Upper lobe of left lung (tissue), 6 donors: ENCODE results near the gene ZCCHC24. TPM values are rescaled to one million over a fixed set of nuclear protein-coding genes. Genes with fewer than 3 reads are reported as not detected.

Experiments
- ATAC-seq, 2 donors: fragments of 200-7000 bp; cut with Tn5 transposase; one replicate each; pipeline ENCODE4 v1.9.1; 2022; ENCODE audit warnings: mild to moderate bottlenecking in 2 of 2, moderate library complexity in 2 of 2; ENCODE audit not compliant: low FRiP score in 2 of 2
- DNase-seq, 2 donors: peaks; one replicate each; pipeline ENCODE4 v3.0.0-alpha.2; 2019 to 2020
- H3K27ac ChIP-seq, 4 donors: fragments of 200-600 bp; sonication (generic); one replicate each; pipeline ENCODE4 v1.5.1; 2016 to 2019
- H3K27me3 ChIP-seq, 4 donors: fragments of 200-600 bp; sonication (generic); one replicate each; pipeline ENCODE4 v1.5.1; 2017 to 2019
- H3K36me3 ChIP-seq, 4 donors: fragments of 200-600 bp; sonication (generic); one replicate each; pipeline ENCODE4 v1.5.1; 2016 to 2019
- H3K4me1 ChIP-seq, 4 donors: fragments of 200-600 bp; sonication (generic); one replicate each; pipeline ENCODE4 v1.5.1; 2018 to 2019
- H3K4me3 ChIP-seq, 4 donors: fragments of 200-600 bp; sonication (generic); one replicate each; pipeline ENCODE4 v1.5.1; 2017 to 2019; ENCODE audit warnings: mild to moderate bottlenecking in 2 of 4, moderate library complexity in 1 of 4
- H3K9me3 ChIP-seq, 4 donors: fragments of 200-600 bp; sonication (generic); one replicate each; pipeline ENCODE4 v1.5.1; 2018 to 2019
- CTCF ChIP-seq, 6 experiments: fragments of 450-650 bp in 4 of 6; fragments of 200-600 bp in 2 of 6; sonication (generic) in 2 of 6; IDR thresholded peaks; one replicate each; pipeline ENCODE4 v1.5.1; 2016 to 2019; ENCODE audit warnings: antibody characterized with exemption in 6 of 6
- EP300 ChIP-seq, 4 donors: sonication (generic); formaldehyde crosslinking; IDR thresholded peaks; one replicate each; pipeline ENCODE4 v1.5.1; 2017; ENCODE audit warnings: antibody characterized with exemption in 4 of 4, control low read depth in 2 of 4
- POLR2A ChIP-seq, 4 donors: fragments of 450-650 bp; IDR thresholded peaks; one replicate each; pipeline ENCODE4 v1.5.1; 2016 to 2017; ENCODE audit warnings: antibody characterized with exemption in 4 of 4, mild to moderate bottlenecking in 2 of 4
- POLR2AphosphoS5 ChIP-seq, 2 donors: sonication (generic); formaldehyde crosslinking; IDR thresholded peaks; one replicate each; pipeline ENCODE4 v1.5.1; 2017; ENCODE audit warnings: antibody characterized with exemption in 2 of 2
- WGBS, 2 donors: methylation state at CpG; one replicate each; pipeline ENCODE4 v1.1.5; 2017 to 2018; 5-methylcytosine and 5-hydroxymethylcytosine counted together
- total RNA-seq, 6 donors: library from RNA; depleted of rRNA in 4 of 6; stranded (reverse); fragments of >200 nt in 4 of 6; gene quantifications; one replicate each; pipeline versions ENCODE4 v1.1.0 to v1.2.1, GENCODE V29; 2016 to 2021
- donor health status: DM: no; HTN: no; CAD: no; lungs with moderate emphysema.
- donor health status: DM: no; HTN: yes; CAD: no; lungs with severe emphysema.

ZCCHC24 gene
- total RNA-seq, 6 donors from 2014 or later: 12.6 to 45.7 (median 21.0) TPM

GRCh38 chr10:79400146-79401004 is 45.0 kb downstream of the ZCCHC24 start:
- no peaks in the 10 kb centered on the region for H3K9me3 ChIP-seq
- no peak overlapping the region for H3K4me3 ChIP-seq
- no peaks in the 10 kb centered on the region for H3K27me3 ChIP-seq
- no peaks in the 10 kb centered on the region for H3K36me3 ChIP-seq
- H3K27ac ChIP-seq: peak overlapping the region; percentile 82 to 91 (median 85)
- TF ChIP-seq CTCF (IDR thresholded peaks at IDR 0.05) (peak; percentile 42 to 72 (median 60)), EP300 (IDR thresholded peaks at IDR 0.05) (no peak)
- ATAC-seq (no peak), DNase-seq (peak; percentile 53 to 86)
- 70% methylated on average over 9 to 11 of the region's 11 CpGs for WGBS, 2 donors
- H3K4me1 ChIP-seq: peaks cover 75 to 82% (median 80%) of the 10 kb centered on the region in 4 donors

- peak; percentile 76 to 93 for DNase-seq
- ATAC-seq: peak; percentile 75 to 89
These were observed 46.1 kb downstream of the ZCCHC24 start for GRCh38 chr10:79399223-79399831.

GRCh38 chr10:79398642-79399041 is 46.8 kb downstream of the ZCCHC24 start:
- no peak for TF ChIP-seq EP300 (IDR thresholded peaks at IDR 0.05)
- no peak for TF ChIP-seq POLR2AphosphoS5 (IDR thresholded peaks at IDR 0.05)
- TF ChIP-seq POLR2A (IDR thresholded peaks at IDR 0.05): no peak
- no peak for TF ChIP-seq CTCF (IDR thresholded peaks at IDR 0.05)
- 87 to 95% methylated on average over 4 of the region's 4 CpGs for WGBS, 2 donors

More at GRCh38 chr10:79399223-79399831, 46.1 kb downstream of the ZCCHC24 start:
- no peak overlapping the region for H3K4me3 ChIP-seq
- TF ChIP-seq CTCF (IDR thresholded peaks at IDR 0.05) (no peak), EP300 (IDR thresholded peaks at IDR 0.05) (peak in 3 of 4 donors; percentile 47 to 84 (median 50)), POLR2A (IDR thresholded peaks at IDR 0.05) (peak in 1 of 4 donors; percentile 29), POLR2AphosphoS5 (IDR thresholded peaks at IDR 0.05) (peak in 1 of 2 donors; percentile 71)
- no peaks in the 10 kb centered on the region for H3K9me3 ChIP-seq
- WGBS, 2 donors: 27 to 39% methylated on average over 13 to 15 of the region's 15 CpGs
- peaks cover 0 to 2% (median 0%) of the 10 kb centered on the region in 4 donors for H3K36me3 ChIP-seq
- no peaks in the 10 kb centered on the region for H3K27me3 ChIP-seq
- peaks cover 65 to 72% (median 70%) of the 10 kb centered on the region in 4 donors for H3K4me1 ChIP-seq
- peak overlapping the region; percentile 82 to 91 (median 85) for H3K27ac ChIP-seq

GRCh38 chr10:79397575-79398303 is 47.7 kb downstream of the ZCCHC24 start:
- Histone ChIP-seq H3K9me3 (no peaks in the 10 kb centered on the region), H3K27me3 (no peaks in the 10 kb centered on the region), H3K4me3 (no peak overlapping the region), H3K4me1 (peaks cover 49 to 56% (median 55%) of the 10 kb centered on the region in 4 donors), H3K36me3 (peaks cover 0 to 12% (median 3%) of the 10 kb centered on the region in 4 donors), H3K27ac (peak overlapping the region; percentile 82 to 91 (median 85))
- ATAC-seq (peak in 1 of 2 donors; percentile 42), DNase-seq (peak in 1 of 2 donors; percentile 76)
- WGBS, 2 donors: 66 to 67% methylated on average over 12 to 16 of the region's 17 CpGs
- TF ChIP-seq POLR2AphosphoS5 (IDR thresholded peaks at IDR 0.05) (peak in 1 of 2 donors; percentile 12), EP300 (IDR thresholded peaks at IDR 0.05) (no peak), POLR2A (IDR thresholded peaks at IDR 0.05) (no peak), CTCF (IDR thresholded peaks at IDR 0.05) (no peak)

More at GRCh38 chr10:79398642-79399041, 46.8 kb downstream of the ZCCHC24 start:
- H3K4me1 ChIP-seq: peaks cover 58 to 65% (median 63%) of the 10 kb centered on the region in 4 donors
- H3K36me3 ChIP-seq: peaks cover 0 to 9% (median 0%) of the 10 kb centered on the region in 4 donors
- no peak for ATAC-seq
- DNase-seq: no peak
- H3K27ac ChIP-seq: peak overlapping the region; percentile 82 to 91 (median 85)
- no peaks in the 10 kb centered on the region for H3K27me3 ChIP-seq
- H3K9me3 ChIP-seq: no peaks in the 10 kb centered on the region
- no peak overlapping the region for H3K4me3 ChIP-seq
